Neural progenitor cell (in vitro differentiated cells): ENCODE data around the gene DND1.

Experiments
- EZH2 ChIP-seq: fragments of 200-600 bp; sonication (generic); IDR thresholded peaks from 2 replicates; pipeline ENCODE4 v1.6.1; 2017; ENCODE audit warnings: antibody characterized with exemption, mild to moderate bottlenecking, moderate library complexity
- EZH2phosphoT487 ChIP-seq: fragments of 200-600 bp; sonication (generic); IDR thresholded peaks from 2 replicates; pipeline ENCODE4 v1.6.1; 2017; ENCODE audit warnings: antibody characterized with exemption
- TF ChIP-seq, protein P1 (sequence below): fragments of 200-600 bp; sonication (generic); IDR thresholded peaks from 2 replicates; pipeline ENCODE4 v1.5.1; 2017; ENCODE audit warnings: antibody characterized with exemption, mild to moderate bottlenecking

DNA sequence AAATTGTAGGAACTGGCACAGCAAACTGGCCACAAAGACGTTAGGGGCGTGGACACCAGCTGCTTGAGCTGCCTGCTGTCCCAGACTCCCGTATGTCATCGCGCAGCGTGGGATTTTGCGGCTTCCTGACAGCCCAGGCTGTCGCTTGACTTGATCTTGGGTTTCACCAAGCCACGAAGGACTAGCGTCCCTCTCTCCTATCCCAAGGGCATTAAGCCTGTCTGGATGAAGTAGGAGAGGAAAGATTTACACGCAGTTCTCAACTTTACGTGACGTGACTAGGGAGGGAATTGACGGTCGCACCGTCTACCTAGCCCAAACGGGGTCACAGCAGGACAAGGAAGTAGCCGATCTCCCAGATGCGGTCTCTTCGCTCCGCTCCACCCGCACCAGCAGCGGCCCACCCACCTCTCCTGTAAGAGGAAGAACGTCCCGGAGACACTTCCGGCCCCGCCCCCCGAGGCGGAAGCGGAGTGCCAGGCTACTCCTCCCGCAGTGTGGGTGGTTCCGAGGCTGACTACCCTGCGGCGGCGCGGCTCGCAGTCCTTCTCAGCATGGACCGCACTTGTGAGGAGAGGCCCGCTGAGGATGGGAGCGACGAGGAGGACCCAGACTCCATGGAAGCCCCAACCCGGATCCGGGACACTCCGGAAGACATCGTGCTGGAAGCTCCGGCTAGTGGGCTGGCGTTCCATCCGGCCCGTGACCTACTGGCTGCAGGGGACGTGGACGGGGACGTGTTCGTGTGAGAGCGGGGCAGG, 8.8 kb downstream of the DND1 start, which contains the start of gene WDR55:
- TF ChIP-seq EZH2phosphoT487, result no peak
- TF ChIP-seq, protein P1, sequence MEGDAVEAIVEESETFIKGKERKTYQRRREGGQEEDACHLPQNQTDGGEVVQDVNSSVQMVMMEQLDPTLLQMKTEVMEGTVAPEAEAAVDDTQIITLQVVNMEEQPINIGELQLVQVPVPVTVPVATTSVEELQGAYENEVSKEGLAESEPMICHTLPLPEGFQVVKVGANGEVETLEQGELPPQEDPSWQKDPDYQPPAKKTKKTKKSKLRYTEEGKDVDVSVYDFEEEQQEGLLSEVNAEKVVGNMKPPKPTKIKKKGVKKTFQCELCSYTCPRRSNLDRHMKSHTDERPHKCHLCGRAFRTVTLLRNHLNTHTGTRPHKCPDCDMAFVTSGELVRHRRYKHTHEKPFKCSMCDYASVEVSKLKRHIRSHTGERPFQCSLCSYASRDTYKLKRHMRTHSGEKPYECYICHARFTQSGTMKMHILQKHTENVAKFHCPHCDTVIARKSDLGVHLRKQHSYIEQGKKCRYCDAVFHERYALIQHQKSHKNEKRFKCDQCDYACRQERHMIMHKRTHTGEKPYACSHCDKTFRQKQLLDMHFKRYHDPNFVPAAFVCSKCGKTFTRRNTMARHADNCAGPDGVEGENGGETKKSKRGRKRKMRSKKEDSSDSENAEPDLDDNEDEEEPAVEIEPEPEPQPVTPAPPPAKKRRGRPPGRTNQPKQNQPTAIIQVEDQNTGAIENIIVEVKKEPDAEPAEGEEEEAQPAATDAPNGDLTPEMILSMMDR, result no peak
- TF ChIP-seq EZH2, result peak; percentile 40
